Trophoblast cell (in vitro differentiated cells and primary cell): Measurements from ENCODE around the gene CYP4F22. TPM values are rescaled to one million over a fixed set of nuclear protein-coding genes. Genes with fewer than 3 reads are reported as not detected.
A peak's percentile ranks its signal among the peaks of the same experiment; 100 is the strongest.

Source experiments
- DNase-seq, 2 donors: peaks; one replicate each; pipeline ENCODE4 v3.0.0-alpha.2; 2016
- H2AFZ ChIP-seq: 2 replicates; pipeline ENCODE4 v1.6.1; 2013; ENCODE audit warnings: low read length, moderate library complexity, mild to moderate bottlenecking; ENCODE audit not compliant: insufficient read depth, poor library complexity
- H2AK5ac ChIP-seq: 2 replicates; pipeline ENCODE4 v1.6.1; 2013; ENCODE audit warnings: mild to moderate bottlenecking, low read length
- H2BK120ac ChIP-seq: 2 replicates; pipeline ENCODE4 v1.6.1; 2013; ENCODE audit warnings: low read length, mild to moderate bottlenecking, moderate library complexity; ENCODE audit not compliant: insufficient read depth, poor library complexity
- H2BK12ac ChIP-seq: 2 replicates; pipeline ENCODE4 v1.6.1; 2013; ENCODE audit warnings: mild to moderate bottlenecking, low read length, moderate library complexity
- H2BK5ac ChIP-seq: 2 replicates; pipeline ENCODE4 v1.6.1; 2013; ENCODE audit warnings: low read length, low read depth, moderate library complexity, mild to moderate bottlenecking; ENCODE audit not compliant: poor library complexity
- H3K14ac ChIP-seq: 2 replicates; pipeline ENCODE4 v1.6.1; 2013; ENCODE audit warnings: mild to moderate bottlenecking, low read length
- H3K18ac ChIP-seq: 2 replicates; pipeline ENCODE4 v1.6.1; 2013; ENCODE audit warnings: mild to moderate bottlenecking, low read length
- H3K23ac ChIP-seq: 2 replicates; pipeline ENCODE4 v1.6.1; 2013; ENCODE audit warnings: low read length
- H3K27ac ChIP-seq: 2 replicates; pipeline ENCODE4 v1.5.1; 2013; ENCODE audit warnings: low read depth, mild to moderate bottlenecking, inconsistent platforms, low read length, moderate library complexity
- H3K27me3 ChIP-seq: 2 replicates; pipeline ENCODE4 v1.6.1; 2013; ENCODE audit warnings: inconsistent platforms, mild to moderate bottlenecking, low read length, moderate library complexity; ENCODE audit not compliant: insufficient read depth
- H3K36me3 ChIP-seq, 2 experiments: 1 replicate in 1 of 2; 2 replicates in 1 of 2; pipeline ENCODE4 v1.6.1; 2013; ENCODE audit warnings: low read length in 2 of 2, mild to moderate bottlenecking in 2 of 2, moderate library complexity in 1 of 2; ENCODE audit not compliant: insufficient read depth in 2 of 2, control insufficient read depth in 1 of 2
- H3K4ac ChIP-seq: 2 replicates; pipeline ENCODE4 v1.6.1; 2013; ENCODE audit warnings: low read depth, mild to moderate bottlenecking, low read length, moderate library complexity
- H3K4me1 ChIP-seq, 2 experiments: 1 replicate in 1 of 2; 2 replicates in 1 of 2; pipeline ENCODE4 v1.6.1; 2013; ENCODE audit warnings: low read length in 2 of 2, mild to moderate bottlenecking in 2 of 2, moderate library complexity in 1 of 2; ENCODE audit not compliant: insufficient read depth in 2 of 2, control insufficient read depth in 1 of 2
- H3K4me2 ChIP-seq: 2 replicates; pipeline ENCODE4 v1.6.1; 2013; ENCODE audit warnings: inconsistent platforms, mild to moderate bottlenecking, low read length, moderate library complexity
- H3K4me3 ChIP-seq: 2 replicates; pipeline ENCODE4 v1.5.1; 2013; ENCODE audit warnings: mild to moderate bottlenecking, low read depth, low read length, inconsistent platforms
- H3K79me1 ChIP-seq: one replicate; pipeline ENCODE4 v1.6.1; 2013; ENCODE audit warnings: low read length
- H3K79me2 ChIP-seq: 2 replicates; pipeline ENCODE4 v1.6.1; 2013; ENCODE audit warnings: low read length, mild to moderate bottlenecking; ENCODE audit not compliant: control insufficient read depth, insufficient read depth, poor library complexity
- H3K9ac ChIP-seq: 2 replicates; pipeline ENCODE4 v1.6.1; 2013; ENCODE audit warnings: mild to moderate bottlenecking, low read length
- H3K9me3 ChIP-seq: 2 replicates; pipeline ENCODE4 v1.6.1; 2013; ENCODE audit warnings: low read depth, mild to moderate bottlenecking, control low read depth, inconsistent platforms, low read length; ENCODE audit not compliant: insufficient read depth
- H4K12ac ChIP-seq: 2 replicates; pipeline ENCODE4 v1.6.1; 2013; ENCODE audit warnings: low read depth, mild to moderate bottlenecking, low read length, moderate library complexity
- H4K8ac ChIP-seq: 2 replicates; pipeline ENCODE4 v1.6.1; 2013; ENCODE audit warnings: low read depth, mild to moderate bottlenecking, low read length, moderate library complexity
- H4K91ac ChIP-seq: one replicate; pipeline ENCODE4 v1.6.1; 2013; ENCODE audit warnings: low read depth, mild to moderate bottlenecking, low read length, moderate library complexity
- whole genome bisulfite sequencing: extraction: QIAGEN DNeasy Blood & Tissue Kit; methylation state at CpG from one replicate; pipeline ENCODE4 v1.1.7; 2013; ENCODE audit warnings: missing lambda C conversion rate; ENCODE audit not compliant: insufficient read length, insufficient coverage; ENCODE audit errors: extremely low coverage; 5-methylcytosine and 5-hydroxymethylcytosine counted together
- polyA plus RNA-seq: library from polyadenylated mRNA; stranded (reverse); fragments of 200-250 nt; gene quantifications from 2 replicates; pipeline ENCODE4 v1.2.3, GENCODE V29; 2013

CYP4F22 gene
- polyA plus RNA-seq = 0.51 and 0.52 TPM in 2 replicates

DNA sequence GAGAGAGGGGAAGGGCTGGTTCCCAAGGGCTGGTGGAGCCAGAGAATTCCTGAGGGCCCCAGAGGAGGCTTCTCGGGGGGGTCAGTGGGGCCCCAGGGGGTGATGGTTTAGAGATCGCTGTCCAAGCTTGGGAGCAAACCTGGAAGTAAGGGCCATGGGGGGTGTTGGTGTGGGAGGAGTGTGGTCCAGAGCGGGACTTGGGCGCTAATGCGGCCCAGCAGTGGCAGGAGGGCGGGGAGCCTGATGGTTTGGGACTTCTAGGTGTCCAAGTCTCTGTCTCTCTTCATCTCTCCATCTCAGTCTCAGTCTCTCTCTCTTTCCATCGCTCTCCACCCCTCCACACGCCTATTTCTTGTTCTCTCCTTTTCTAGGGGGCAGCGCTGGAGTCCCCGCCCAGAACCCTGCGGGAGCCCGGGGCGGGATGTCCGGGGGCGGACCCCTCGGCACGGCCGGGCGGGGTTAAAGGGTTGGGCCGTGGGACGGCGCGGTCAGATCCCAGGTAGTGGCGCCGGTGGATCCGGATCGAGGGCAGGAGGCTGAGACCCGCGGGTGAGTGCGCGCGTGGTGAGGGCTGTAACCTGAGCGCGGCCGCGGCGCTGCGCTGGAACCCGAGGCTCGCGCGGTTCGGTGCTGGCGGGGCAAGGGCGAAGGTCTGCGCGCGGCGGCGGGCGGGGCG, at the start of gene CYP4F22:
CYP4F22 (plus strand) TSS at position 491 of the 676 bp plus-strand sequence. CDS start 16,812 bp downstream, outside the sequence.
- H2BK5ac ChIP-seq = no peak within 1 kb of the TSS
- no peak within 1 kb of the TSS for H3K9ac ChIP-seq
- H3K4me2 ChIP-seq = no peak within 1 kb of the TSS
- H4K8ac ChIP-seq = no peak within 1 kb of the TSS
- no peak within 1 kb of the TSS for H3K4ac ChIP-seq
- no peak within 1 kb of the TSS for H4K91ac ChIP-seq
- H3K4me3 ChIP-seq = peak within 1 kb of the TSS; percentile 23
- no peak within 1 kb of the TSS for H2AK5ac ChIP-seq
- WGBS = no CpG with 5 or more reads among the region's 52 CpGs
- H3K4me1 ChIP-seq = no peaks in the 10 kb centered on the region
- no peak for DNase-seq
- peaks cover 42% of the 10 kb centered on the region for H3K9me3 ChIP-seq
- no peak within 1 kb of the TSS for H3K27ac ChIP-seq
- H4K12ac ChIP-seq = no peak within 1 kb of the TSS
- H2BK120ac ChIP-seq = no peak within 1 kb of the TSS
- H3K36me3 ChIP-seq = no peaks in the 10 kb centered on the region
- H2BK12ac ChIP-seq = no peak within 1 kb of the TSS
- H3K23ac ChIP-seq = no peak within 1 kb of the TSS
- H2AFZ ChIP-seq = no peak within 1 kb of the TSS
- H3K14ac ChIP-seq = no peak within 1 kb of the TSS
- no peaks in the 10 kb centered on the region for H3K79me2 ChIP-seq
- H3K27me3 ChIP-seq = peaks cover 9% of the 10 kb centered on the region
- no peaks in the 10 kb centered on the region for H3K79me1 ChIP-seq
- no peak within 1 kb of the TSS for H3K18ac ChIP-seq

DNA sequence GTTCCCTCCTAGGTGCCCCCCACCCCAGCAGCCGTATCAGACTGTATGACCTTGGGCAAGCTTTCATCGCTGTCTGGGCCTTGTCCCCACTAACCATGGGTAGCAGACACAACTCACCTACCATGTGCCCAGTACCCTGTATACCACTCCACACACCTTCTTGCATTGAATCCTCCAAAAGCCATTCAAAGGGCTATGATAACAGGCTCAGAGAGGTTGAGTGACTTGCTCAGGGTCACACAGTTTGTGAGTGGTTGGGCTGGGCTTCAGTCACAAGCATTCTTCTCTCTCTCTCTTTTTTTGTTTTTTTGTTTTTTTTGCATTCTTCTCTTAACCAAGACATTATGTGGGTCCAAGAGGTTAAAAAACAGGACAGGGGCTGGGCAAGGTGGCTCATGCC, 46.6 kb upstream of the CYP4F22 start:
- WGBS = no CpG with 5 or more reads among the region's 2 CpGs
- no peak overlapping the region for H3K9ac ChIP-seq
- peaks cover 0 to 4% of the 10 kb centered on the region in 2 experiments for H3K4me1 ChIP-seq
- no peak overlapping the region for H3K27ac ChIP-seq
- H4K12ac ChIP-seq = no peak overlapping the region
- H2BK120ac ChIP-seq = no peak overlapping the region
- no peaks in the 10 kb centered on the region for H3K36me3 ChIP-seq
- H3K23ac ChIP-seq = no peak overlapping the region
- H4K8ac ChIP-seq = no peak overlapping the region
- H3K79me1 ChIP-seq = no peaks in the 10 kb centered on the region
- H4K91ac ChIP-seq = no peak overlapping the region
- H2AFZ ChIP-seq = no peak overlapping the region
- peaks cover 9% of the 10 kb centered on the region for H3K9me3 ChIP-seq
- no peak for DNase-seq
- no peak overlapping the region for H3K14ac ChIP-seq
- H3K4me3 ChIP-seq = peak overlapping the region; percentile 30
- H3K27me3 ChIP-seq = peaks cover 25% of the 10 kb centered on the region
- no peak overlapping the region for H3K4me2 ChIP-seq
- no peaks in the 10 kb centered on the region for H3K79me2 ChIP-seq
- H2AK5ac ChIP-seq = no peak overlapping the region
- H2BK12ac ChIP-seq = no peak overlapping the region
- no peak overlapping the region for H3K18ac ChIP-seq
- no peak overlapping the region for H3K4ac ChIP-seq
- no peak overlapping the region for H2BK5ac ChIP-seq

DNA sequence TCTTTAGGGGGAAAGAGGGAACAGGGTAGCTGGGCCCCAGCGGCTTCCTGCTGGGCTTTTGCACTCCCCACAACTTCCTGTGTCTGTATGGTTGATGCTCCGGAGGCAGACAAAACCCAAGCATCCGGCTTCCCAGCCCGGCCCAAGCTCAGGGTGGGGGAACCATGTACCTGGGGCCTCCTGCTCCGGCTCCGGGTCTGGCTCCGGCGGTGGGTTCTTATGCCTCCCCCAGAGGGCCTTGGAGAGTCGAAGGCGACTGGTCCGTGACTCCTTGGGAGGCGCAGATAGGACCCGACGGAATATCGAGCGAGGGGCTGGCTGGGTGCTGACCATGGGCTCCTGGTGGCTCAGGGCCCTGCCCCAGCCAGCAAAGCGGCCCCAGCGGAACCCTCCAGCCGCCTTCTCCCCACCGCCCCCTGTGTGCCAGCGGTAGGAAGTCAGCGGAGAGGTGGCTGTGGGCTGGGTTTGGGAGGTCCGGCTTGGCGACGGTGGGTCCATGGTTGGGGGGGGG, 44.4 kb upstream of the CYP4F22 start:
- Histone ChIP-seq H3K4ac (no peak overlapping the region), H2BK120ac (no peak overlapping the region), H2BK5ac (no peak overlapping the region), H2BK12ac (no peak overlapping the region), H3K4me1 (no peaks in the 10 kb centered on the region), H3K27ac (no peak overlapping the region), H3K79me1 (no peaks in the 10 kb centered on the region), H3K14ac (no peak overlapping the region), H3K36me3 (no peaks in the 10 kb centered on the region), H2AFZ (no peak overlapping the region), H4K91ac (no peak overlapping the region), H3K18ac (no peak overlapping the region), H3K27me3 (peaks cover 12% of the 10 kb centered on the region), H4K12ac (no peak overlapping the region), H3K4me2 (no peak overlapping the region), H2AK5ac (no peak overlapping the region), H3K23ac (no peak overlapping the region), H4K8ac (no peak overlapping the region), H3K9me3 (peaks cover 2% of the 10 kb centered on the region), H3K9ac (no peak overlapping the region), H3K4me3 (no peak overlapping the region), H3K79me2 (no peaks in the 10 kb centered on the region)
- WGBS = no CpG with 5 or more reads among the region's 25 CpGs
- no peak for DNase-seq

DNA sequence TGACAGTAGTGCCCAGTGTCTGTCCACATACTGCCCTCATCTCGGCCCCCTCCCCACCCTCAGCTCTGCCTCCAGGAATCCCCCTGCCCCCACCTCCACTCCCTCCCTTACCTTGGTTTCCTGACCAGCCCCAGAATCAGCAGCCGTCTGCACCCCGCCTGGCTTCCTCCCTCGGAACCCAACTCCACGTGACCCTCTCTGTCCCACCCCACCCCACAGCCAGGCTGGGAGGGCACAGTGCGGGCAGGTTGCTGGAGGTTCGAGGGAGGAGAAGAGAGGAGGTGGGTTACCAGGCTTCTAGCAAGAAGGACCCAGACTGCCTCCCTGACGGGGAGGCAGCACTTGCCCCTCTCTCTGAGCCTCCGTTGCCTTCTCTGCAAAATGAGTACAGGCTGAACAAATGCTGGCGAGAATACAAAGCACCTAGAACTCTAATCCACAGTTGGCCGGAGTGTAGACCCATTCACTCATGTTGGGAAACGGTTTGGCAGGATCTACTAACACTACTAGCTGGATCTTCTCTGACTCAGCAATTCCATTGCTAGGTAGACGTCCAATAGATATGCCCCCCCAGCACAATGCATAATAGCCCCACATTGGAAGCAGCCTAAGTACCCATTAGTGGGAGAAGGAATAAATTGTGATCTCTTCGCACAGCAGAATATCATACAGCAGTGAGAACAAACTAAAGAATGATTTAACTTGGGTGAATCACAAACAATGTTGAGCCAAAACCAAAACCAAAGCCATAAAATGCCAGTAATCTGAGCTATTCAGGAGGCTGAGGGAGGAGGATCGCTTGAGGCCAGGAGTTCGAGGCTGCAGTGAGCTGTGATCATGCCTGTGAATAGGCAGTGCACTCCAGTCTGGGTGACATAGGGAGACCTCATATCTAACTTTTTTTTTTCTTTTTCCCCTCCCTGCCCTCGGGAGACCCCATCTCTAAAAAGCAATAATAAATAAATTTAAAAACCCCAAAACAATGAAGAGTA, 43.6 kb upstream of the CYP4F22 start, which contains the start of gene RASAL3:
RASAL3 (minus strand) TSS at position 151 of the 992 bp plus-strand sequence. CDS start 186 bp downstream, outside the sequence.
- H3K4me3 ChIP-seq = no peak within 1 kb of the TSS

More for the DNA sequence above, 43.6 kb upstream of the CYP4F22 start, which contains the start of gene RASAL3:
- Histone ChIP-seq H4K12ac (no peak within 1 kb of the TSS), H3K4me1 (no peaks in the 10 kb centered on the region), H2BK5ac (no peak within 1 kb of the TSS), H3K23ac (no peak within 1 kb of the TSS), H3K27ac (no peak within 1 kb of the TSS), H2AFZ (no peak within 1 kb of the TSS), H2BK120ac (no peak within 1 kb of the TSS), H2BK12ac (no peak within 1 kb of the TSS), H3K14ac (no peak within 1 kb of the TSS), H3K9ac (no peak within 1 kb of the TSS), H4K8ac (no peak within 1 kb of the TSS), H3K36me3 (no peaks in the 10 kb centered on the region), H3K79me1 (no peaks in the 10 kb centered on the region), H3K18ac (no peak within 1 kb of the TSS), H3K9me3 (peaks cover 9% of the 10 kb centered on the region), H3K27me3 (peaks cover 20% of the 10 kb centered on the region), H3K4me2 (no peak within 1 kb of the TSS), H3K4ac (no peak within 1 kb of the TSS), H3K79me2 (no peaks in the 10 kb centered on the region), H2AK5ac (no peak within 1 kb of the TSS), H4K91ac (no peak within 1 kb of the TSS)
- no CpG with 5 or more reads among the region's 17 CpGs for WGBS
- no peak for DNase-seq
